Stomach (tissue), 9 donors: ENCODE data around the gene TESK1. TPM values are rescaled to one million over a fixed set of nuclear protein-coding genes. Genes with fewer than 3 reads are reported as not detected.
"Not testable (repeated sequence)": the region's sequence is repeated elsewhere in the genome, so short reads cannot be mapped to it uniquely, and the experiment has no call there.

Experiments
- DNase-seq, 2 donors: peaks; one replicate each; pipeline versions ENCODE4 v3.0.0 to v3.0.0-alpha.2; 2013 to 2019
- H3K27ac ChIP-seq, 5 donors: fragments of 200-600 bp in 4 of 5; sonication (generic) in 4 of 5; one replicate each; pipeline ENCODE4 v1.5.1; 2013 to 2019; ENCODE audit warnings: mild to moderate bottlenecking in 1 of 5, moderate library complexity in 1 of 5
- H3K27me3 ChIP-seq, 3 donors: fragments of 200-600 bp; sonication (generic); one replicate each; pipeline ENCODE4 v1.5.1; 2017 to 2019; ENCODE audit warnings: mixed run types in 1 of 3
- H3K36me3 ChIP-seq, 4 donors: fragments of 200-600 bp; sonication (generic); 1 replicate in 3 of 4; 2 replicates in 1 of 4; pipeline ENCODE4 v1.5.1; 2016 to 2019
- H3K4me1 ChIP-seq, 4 donors: fragments of 200-600 bp; sonication (generic); one replicate each; pipeline ENCODE4 v1.5.1; 2016 to 2019
- H3K4me3 ChIP-seq, 4 donors: fragments of 200-600 bp; sonication (generic) in 3 of 4; one replicate each; pipeline ENCODE4 v1.5.1; 2016 to 2019; ENCODE audit warnings: mild to moderate bottlenecking in 1 of 4
- H3K9me3 ChIP-seq, 4 donors: fragments of 200-600 bp; sonication (generic); one replicate each; pipeline ENCODE4 v1.5.1; 2016 to 2019
- EP300 ChIP-seq: sonication (generic); formaldehyde crosslinking; IDR thresholded peaks from one replicate; pipeline ENCODE4 v1.6.1; 2017; ENCODE audit warnings: antibody characterized with exemption
- POLR2A ChIP-seq, 4 donors: fragments of 450-650 bp; IDR thresholded peaks; one replicate each; pipeline ENCODE4 v1.6.1; 2016; ENCODE audit warnings: antibody characterized with exemption in 4 of 4, control low read depth in 2 of 4, mild to moderate bottlenecking in 1 of 4, moderate library complexity in 1 of 4
- POLR2AphosphoS5 ChIP-seq, 3 donors: sonication (generic); formaldehyde crosslinking; IDR thresholded peaks; one replicate each; pipeline ENCODE4 v1.6.1; 2016; ENCODE audit warnings: antibody characterized with exemption in 3 of 3
- WGBS, 5 donors: extraction: QIAGEN DNeasy Blood & Tissue Kit in 3 of 5; methylation state at CpG; one replicate each; pipeline versions ENCODE4 v1.1.5 to v1.1.7; 2013 to 2018; 5-methylcytosine and 5-hydroxymethylcytosine counted together
- intact Hi-C: fragments of 100-400 bp; cut with DNase I; formaldehyde crosslinking; loops from one replicate; pipeline ENCODE4 v1.15.1; 2023; ENCODE audit warnings: low total_unique reads
- polyA plus RNA-seq, 3 donors: library from polyadenylated mRNA; stranded (reverse); fragments of 200-250 nt; gene quantifications; one replicate each; pipeline ENCODE4 v1.2.3, GENCODE V29; 2013
- total RNA-seq, 5 donors: library from RNA; depleted of rRNA; stranded (reverse); fragments of >200 nt; gene quantifications; one replicate each; pipeline versions ENCODE4 v1.1.0 to v1.2.3, GENCODE V29; 2014 to 2016
- TF ChIP-seq, protein P1 (sequence below), 7 experiments: fragments of 450-650 bp in 4 of 7; fragments of 200-600 bp in 3 of 7; sonication (generic) in 3 of 7; IDR thresholded peaks; one replicate each; pipeline ENCODE4 v1.5.1; 2016 to 2019; ENCODE audit warnings: antibody characterized with exemption in 7 of 7, control low read depth in 2 of 7, mild to moderate bottlenecking in 1 of 7
- donor health status: healthy with polysubstance abuse.
- donor health status: Bipolar disorder and iron deficiency.
- donor health status: healthy.

Gene TESK1
- total and polyA plus RNA-seq, 8 donors, result 11.9 to 56.8 (median 31.1) TPM

DNA sequence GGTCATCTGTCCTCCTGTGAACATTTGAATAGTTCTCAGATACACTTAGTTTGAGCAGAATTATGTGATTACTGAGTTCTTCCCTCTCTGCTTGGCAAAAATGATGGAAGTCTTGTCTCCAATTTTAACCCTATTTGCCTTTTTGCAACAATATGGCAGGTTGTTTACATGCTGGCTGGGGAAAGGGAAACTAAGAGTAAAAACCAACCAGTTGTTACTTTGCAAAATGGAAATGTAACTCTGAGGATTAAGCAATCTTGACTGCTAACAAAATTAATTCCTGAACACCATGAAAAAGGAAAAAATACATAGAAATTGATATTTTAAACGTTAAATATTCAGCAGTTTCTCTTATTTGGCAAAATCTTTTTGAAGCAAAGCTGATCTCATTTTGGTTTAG is 34.6 kb downstream of the TESK1 start:
- Histone ChIP-seq H3K27ac (peak overlapping the region in 1 of 5 donors; percentile 2), H3K27me3 (no peaks in the 10 kb centered on the region), H3K4me3 (no peak overlapping the region), H3K9me3 (no peaks in the 10 kb centered on the region), H3K36me3 (peaks cover 0 to 7% (median 5%) of the 10 kb centered on the region in 4 donors), H3K4me1 (peaks cover 0 to 5% (median 0%) of the 10 kb centered on the region in 4 donors)
- no peak for DNase-seq
- TF ChIP-seq EP300, result no peak
- no peak for TF ChIP-seq POLR2AphosphoS5 (IDR thresholded peaks at IDR 0.05)
- WGBS, 5 donors, result 72 to 90% (median 76%) methylated on average over 1 of the region's 1 CpG
- intact Hi-C loops, result no loop called here

GRCh38 chr9:35640431-35640830 is 35.4 kb downstream of the TESK1 start:
- DNase-seq, H3K36me3 ChIP-seq, H3K27me3 ChIP-seq, H3K4me1 ChIP-seq, H3K9me3 ChIP-seq, intact Hi-C loops, H3K27ac ChIP-seq, H3K4me3 ChIP-seq: not testable (repeated sequence)
- WGBS, 5 donors, result 93 to 96% (median 95%) methylated on average over 15 of the region's 15 CpGs

- intact Hi-C loops, H3K4me3 ChIP-seq, H3K9me3 ChIP-seq, H3K27me3 ChIP-seq, DNase-seq, H3K27ac ChIP-seq, H3K36me3 ChIP-seq: not testable (repeated sequence)
- WGBS, 5 donors, result 84 to 99% (median 87%) methylated on average over 3 of the region's 3 CpGs
- H3K4me1 ChIP-seq, result peaks cover 3 to 16% (median 9%) of the 10 kb centered on the region in 4 donors
These were observed 36.4 kb downstream of the TESK1 start for GRCh38 chr9:35641478-35641877.

GRCh38 chr9:35643046-35643445 is 38.0 kb downstream of the TESK1 start:
- no peaks in the 10 kb centered on the region for H3K27me3 ChIP-seq
- DNase-seq, result no peak
- H3K27ac ChIP-seq, result no peak overlapping the region
- no peaks in the 10 kb centered on the region for H3K9me3 ChIP-seq
- intact Hi-C loops, result no loop called here
- H3K36me3 ChIP-seq, result peaks cover 0 to 7% (median 5%) of the 10 kb centered on the region in 4 donors
- TF ChIP-seq POLR2AphosphoS5 (IDR thresholded peaks at IDR 0.05) (no peak), EP300 (no peak), POLR2A (IDR thresholded peaks at IDR 0.05) (no peak)
- TF ChIP-seq, protein P1, sequence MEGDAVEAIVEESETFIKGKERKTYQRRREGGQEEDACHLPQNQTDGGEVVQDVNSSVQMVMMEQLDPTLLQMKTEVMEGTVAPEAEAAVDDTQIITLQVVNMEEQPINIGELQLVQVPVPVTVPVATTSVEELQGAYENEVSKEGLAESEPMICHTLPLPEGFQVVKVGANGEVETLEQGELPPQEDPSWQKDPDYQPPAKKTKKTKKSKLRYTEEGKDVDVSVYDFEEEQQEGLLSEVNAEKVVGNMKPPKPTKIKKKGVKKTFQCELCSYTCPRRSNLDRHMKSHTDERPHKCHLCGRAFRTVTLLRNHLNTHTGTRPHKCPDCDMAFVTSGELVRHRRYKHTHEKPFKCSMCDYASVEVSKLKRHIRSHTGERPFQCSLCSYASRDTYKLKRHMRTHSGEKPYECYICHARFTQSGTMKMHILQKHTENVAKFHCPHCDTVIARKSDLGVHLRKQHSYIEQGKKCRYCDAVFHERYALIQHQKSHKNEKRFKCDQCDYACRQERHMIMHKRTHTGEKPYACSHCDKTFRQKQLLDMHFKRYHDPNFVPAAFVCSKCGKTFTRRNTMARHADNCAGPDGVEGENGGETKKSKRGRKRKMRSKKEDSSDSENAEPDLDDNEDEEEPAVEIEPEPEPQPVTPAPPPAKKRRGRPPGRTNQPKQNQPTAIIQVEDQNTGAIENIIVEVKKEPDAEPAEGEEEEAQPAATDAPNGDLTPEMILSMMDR (IDR thresholded peaks at IDR 0.05), result no peak
- 89 to 97% (median 96%) methylated on average over 11 to 12 of the region's 12 CpGs for WGBS, 5 donors
- H3K4me3 ChIP-seq, result no peak overlapping the region
- H3K4me1 ChIP-seq, result peaks cover 9 to 24% (median 15%) of the 10 kb centered on the region in 4 donors

DNA sequence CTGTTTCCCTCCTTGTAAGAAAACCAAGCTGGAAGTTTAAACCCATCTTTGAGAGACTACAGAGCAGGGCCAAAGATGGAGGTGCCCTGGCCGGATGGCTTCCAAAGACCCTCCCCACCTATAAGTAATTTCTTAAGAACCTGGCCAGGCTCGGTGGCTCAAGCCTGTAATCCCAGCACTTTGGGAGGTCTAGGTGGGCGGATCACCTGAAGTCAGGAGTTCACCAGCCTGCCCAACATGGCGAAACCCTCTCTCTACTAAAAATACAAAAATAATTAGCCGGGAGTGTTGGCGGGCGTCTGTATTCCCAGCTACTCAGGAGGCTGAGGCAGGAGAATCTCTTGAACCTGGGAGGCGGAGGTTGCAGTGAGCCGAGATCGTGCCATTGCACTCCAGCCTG is 40.7 kb downstream of the TESK1 start:
- H3K27me3 ChIP-seq, H3K9me3 ChIP-seq, H3K36me3 ChIP-seq, intact Hi-C loops: not testable (repeated sequence)
- DNase-seq, result peak in 1 of 2 donors; percentile 19
- Histone ChIP-seq H3K4me3 (peak overlapping the region; percentile 48 to 55 (median 54)), H3K4me1 (peaks cover 9 to 46% (median 18%) of the 10 kb centered on the region in 4 donors), H3K27ac (peak overlapping the region; percentile 80 to 90 (median 88))
- 27 to 44% (median 31%) methylated on average over 10 of the region's 10 CpGs for WGBS, 5 donors

DNA sequence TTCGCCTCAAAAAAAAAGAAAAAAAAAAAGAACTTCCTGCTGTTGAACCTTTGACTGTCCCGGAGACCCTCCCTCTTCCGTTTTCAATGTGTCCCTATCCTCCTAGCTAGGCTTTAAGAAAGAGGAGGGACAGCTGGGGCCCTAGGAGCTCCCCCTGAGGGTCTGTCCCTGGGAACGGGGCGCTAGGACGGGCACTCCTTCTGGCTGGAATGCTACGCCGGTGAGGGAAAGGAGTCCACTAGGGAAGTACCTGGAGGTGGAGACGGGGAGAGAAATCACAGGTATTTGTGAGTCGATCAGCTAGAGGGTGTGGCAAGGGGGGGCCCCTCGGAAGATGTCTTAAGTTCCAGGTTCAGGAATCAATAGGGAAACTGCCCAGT is 41.1 kb downstream of the TESK1 start:
- WGBS, 5 donors, result 1 to 5% (median 2%) methylated on average over 11 of the region's 11 CpGs
- peak overlapping the region; percentile 80 to 90 (median 88) for H3K27ac ChIP-seq
- H3K4me1 ChIP-seq, result peaks cover 9 to 50% (median 18%) of the 10 kb centered on the region in 4 donors
- intact Hi-C loops, result no loop called here
- no peaks in the 10 kb centered on the region for H3K36me3 ChIP-seq
- peak overlapping the region; percentile 48 to 55 (median 54) for H3K4me3 ChIP-seq
- no peaks in the 10 kb centered on the region for H3K9me3 ChIP-seq
- H3K27me3 ChIP-seq, result no peaks in the 10 kb centered on the region
- TF ChIP-seq POLR2AphosphoS5 (IDR thresholded peaks at IDR 0.05) (no peak), EP300 (no peak), POLR2A (IDR thresholded peaks at IDR 0.05) (no peak)
- TF ChIP-seq, protein P1 (IDR thresholded peaks at IDR 0.05), result no peak
- peak; percentile 45 to 86 for DNase-seq
